Stimulated activated naive CD4-positive, alpha-beta T cell treated with Interleukin-2 at 50 U/mL for 16 hours (primary cell): Measurements from ENCODE around the gene NUDCD2.
"Not testable (repeated sequence)": the region's sequence is repeated elsewhere in the genome, so short reads cannot be mapped to it uniquely, and the experiment has no call there.

Experiments used
- DNase-seq: peaks from one replicate; lab custom pipeline; 2025; lab: John Stamatoyannopoulos, UW

The NUDCD2 gene

GRCh38 chr5:163426128-163426527 lies 33.8 kb downstream of the NUDCD2 start:
- not testable (repeated sequence) for DNase-seq

- no peak for DNase-seq
Observed at GRCh38 chr5:163424836-163425235, 35.1 kb downstream of the NUDCD2 start.

- not testable (repeated sequence) for DNase-seq
Observed at GRCh38 chr5:163415673-163416072, 44.2 kb downstream of the NUDCD2 start.

- no peak for DNase-seq
Observed at GRCh38 chr5:163410505-163410904, 49.4 kb downstream of the NUDCD2 start.

- no peak for DNase-seq
Observed at GRCh38 chr5:163409384-163409783, 50.5 kb downstream of the NUDCD2 start.

- DNase-seq = peak; percentile 13
Observed at GRCh38 chr5:163408311-163408923, 51.5 kb downstream of the NUDCD2 start.

GRCh38 chr5:163407034-163407655 lies 52.8 kb downstream of the NUDCD2 start:
- no peak for DNase-seq

GRCh38 chr5:163404364-163405173 lies 55.3 kb downstream of the NUDCD2 start:
- no peak for DNase-seq

- DNase-seq = no peak
Observed at GRCh38 chr5:163402007-163402406, 57.9 kb downstream of the NUDCD2 start.

- no peak for DNase-seq
Observed at GRCh38 chr5:163401271-163401670, 58.6 kb downstream of the NUDCD2 start.

GRCh38 chr5:163399923-163400322 lies 60.0 kb downstream of the NUDCD2 start:
- no peak for DNase-seq

- DNase-seq = no peak
Observed at GRCh38 chr5:163397354-163397753, 62.5 kb downstream of the NUDCD2 start.

GRCh38 chr5:163396818-163397340 lies 63.0 kb downstream of the NUDCD2 start:
- not testable (repeated sequence) for DNase-seq
